GM12891 (cell line): Measurements from ENCODE around the gene SNX20.

Experiments
- POLR2A ChIP-seq: IDR thresholded peaks from 2 replicates; pipeline ENCODE4 v1.6.1; 2011; ENCODE audit warnings: low read depth, low read length, control low read depth
- POLR2AphosphoS5 ChIP-seq: IDR thresholded peaks from 2 replicates; pipeline ENCODE4 v1.6.1; 2011; ENCODE audit warnings: low read depth, low read length, control low read depth
- SPI1 ChIP-seq: IDR thresholded peaks from 2 replicates; pipeline ENCODE4 v1.6.1; 2011; ENCODE audit warnings: low read depth, low read length, control low read depth
- TAF1 ChIP-seq: IDR thresholded peaks from 2 replicates; pipeline ENCODE4 v1.6.1; 2011; ENCODE audit warnings: low read depth, low read length, control low read depth

DNA sequence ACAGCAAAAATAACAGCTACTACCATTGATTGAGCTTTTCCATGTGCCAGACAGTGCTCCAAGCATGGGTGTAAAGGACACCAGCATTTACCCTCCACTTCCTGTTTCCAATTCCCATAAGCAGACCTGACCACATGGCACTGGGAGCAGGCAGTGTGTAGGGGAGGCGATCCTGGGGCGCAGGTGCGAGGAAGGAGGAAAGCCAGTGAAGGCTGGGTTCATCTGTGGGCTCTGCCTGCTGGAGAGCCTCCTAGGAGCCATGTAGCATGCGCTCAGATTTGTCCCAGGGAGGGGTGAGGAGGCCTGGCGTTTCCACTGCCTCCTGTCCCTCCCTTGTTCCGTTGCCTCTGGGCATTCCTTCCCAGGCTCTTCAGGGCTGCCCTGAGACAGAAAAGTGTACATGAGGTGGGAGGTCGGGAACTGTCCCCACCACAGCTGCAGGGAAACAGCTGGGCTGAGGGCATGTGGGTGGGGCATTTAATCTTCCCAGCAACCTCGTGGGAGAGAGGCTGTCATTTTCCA, 56.6 kb downstream of the SNX20 start:
- TF ChIP-seq POLR2AphosphoS5 (no peak), SPI1 (no peak), POLR2A (no peak), TAF1 (no peak)
